GM23338 (cell line): ENCODE data around the gene SIGLEC7. TPM values are rescaled to one million over a fixed set of nuclear protein-coding genes. Genes with fewer than 3 reads are reported as not detected.

Source experiments
- ATAC-seq: fragments of 200-7000 bp; cut with Tn5 transposase; 3 replicates; pipeline ENCODE4 v1.9.1; 2020
- DNase-seq: peaks from one replicate; pipeline ENCODE4 v3.0.0-alpha.2; 2015; ENCODE audit warnings: low spot score
- H2AFZ ChIP-seq: fragments of 200-600 bp; sonication (generic); 2 replicates; pipeline ENCODE4 v1.8.0; 2016; ENCODE audit warnings: antibody characterized with exemption, mild to moderate bottlenecking, moderate library complexity
- H3F3A ChIP-seq: fragments of 200-600 bp; sonication (generic); replicated peaks from 2 replicates; pipeline ENCODE4 v1.8.0; 2017; ENCODE audit warnings: antibody characterized with exemption, mixed run types, low read depth
- H3K27ac ChIP-seq: fragments of 200-600 bp; sonication (generic); 2 replicates; pipeline ENCODE4 v1.6.1; 2016; ENCODE audit warnings: low read depth
- H3K27me3 ChIP-seq: fragments of 200-600 bp; sonication (generic); 2 replicates; pipeline ENCODE4 v1.8.0; 2016; ENCODE audit warnings: mild to moderate bottlenecking, mixed run types, moderate library complexity; ENCODE audit not compliant: insufficient read depth
- H3K36me3 ChIP-seq: fragments of 200-600 bp; sonication (generic); 2 replicates; pipeline ENCODE4 v1.8.0; 2016; ENCODE audit warnings: mild to moderate bottlenecking; ENCODE audit not compliant: insufficient read depth
- H3K4me1 ChIP-seq: fragments of 200-600 bp; sonication (generic); 2 replicates; pipeline ENCODE4 v1.8.0; 2016; ENCODE audit warnings: mild to moderate bottlenecking, moderate library complexity; ENCODE audit not compliant: insufficient read depth
- H3K4me2 ChIP-seq: fragments of 200-600 bp; sonication (generic); 2 replicates; pipeline ENCODE4 v1.7.1; 2017; ENCODE audit warnings: mixed run types
- H3K4me3 ChIP-seq: fragments of 200-600 bp; sonication (generic); 2 replicates; pipeline ENCODE4 v1.6.1; 2016; ENCODE audit warnings: mixed run types
- H3K79me2 ChIP-seq: fragments of 200-600 bp; sonication (generic); replicated peaks from 2 replicates; pipeline ENCODE4 v1.8.0; 2017; ENCODE audit warnings: mild to moderate bottlenecking; ENCODE audit not compliant: insufficient read depth
- H3K9me2 ChIP-seq: fragments of 200-600 bp; sonication (generic); 2 replicates; pipeline ENCODE4 v1.8.0; 2017; ENCODE audit not compliant: insufficient read depth
- H4K20me1 ChIP-seq: fragments of 200-600 bp; sonication (generic); replicated peaks from 2 replicates; pipeline ENCODE4 v1.8.0; 2017; ENCODE audit warnings: mild to moderate bottlenecking; ENCODE audit not compliant: insufficient read depth
- H3K27ac Mint-ChIP-seq: 2 replicates; pipeline ENCODE4 v1.8.0; 2020; ENCODE audit warnings: inconsistent platforms, mild to moderate bottlenecking, moderate library complexity, mixed read lengths
- H3K27me3 Mint-ChIP-seq: 3 replicates; pipeline ENCODE4 v1.8.0; 2022; ENCODE audit warnings: low read depth, mild to moderate bottlenecking, moderate library complexity, mixed read lengths, inconsistent platforms; ENCODE audit not compliant: insufficient read depth, poor library complexity
- H3K36me3 Mint-ChIP-seq: 3 replicates; pipeline ENCODE4 v1.8.0; 2021; ENCODE audit warnings: low read depth, mild to moderate bottlenecking, inconsistent platforms, moderate library complexity, mixed read lengths
- H3K4me1 Mint-ChIP-seq: 3 replicates; pipeline ENCODE4 v1.8.0; 2020; ENCODE audit warnings: mild to moderate bottlenecking, inconsistent platforms, mixed read lengths
- H3K4me3 Mint-ChIP-seq: 3 replicates; pipeline ENCODE4 v1.8.0; 2021; ENCODE audit warnings: moderate library complexity, mild to moderate bottlenecking, inconsistent platforms, mixed read lengths
- H3K9me3 Mint-ChIP-seq: 3 replicates; pipeline ENCODE4 v1.8.0; 2020; ENCODE audit warnings: moderate library complexity, mild to moderate bottlenecking, inconsistent platforms, mixed read lengths
- CREB1 ChIP-seq: fragments of 250-450 bp; sonication (Bioruptor Pico); IDR thresholded peaks from 2 replicates; pipeline ENCODE4 v1.5.0; 2020; ENCODE audit warnings: low read depth, mild to moderate bottlenecking, moderate library complexity
- EZH2phosphoT487 ChIP-seq: fragments of 200-600 bp; sonication (generic); IDR thresholded peaks from one replicate; pipeline ENCODE4 v1.8.1; 2018; ENCODE audit warnings: antibody characterized with exemption; ENCODE audit not compliant: unreplicated experiment
- NANOG ChIP-seq: IDR thresholded peaks from 2 replicates; pipeline ENCODE4 v1.6.1; 2016; ENCODE audit warnings: antibody characterized with exemption, borderline replicate concordance
- STAT1 ChIP-seq: IDR thresholded peaks from one replicate; pipeline ENCODE4 v1.6.1; 2016; ENCODE audit warnings: antibody characterized with exemption; ENCODE audit not compliant: unreplicated experiment
- ZNF331 ChIP-seq: fragments of 250-450 bp; sonication (Bioruptor Pico); IDR thresholded peaks from 2 replicates; pipeline ENCODE4 v1.5.0; 2020; ENCODE audit warnings: low read depth, mild to moderate bottlenecking, moderate library complexity
- polyA plus RNA-seq: library from polyadenylated mRNA; unstranded; fragments of >200 nt; fragmentation: Nextera tagmentation; extraction: Ambion mirVana; gene quantifications from 2 replicates; pipeline ENCODE4 v1.2.1, GENCODE V29; 2016
- total RNA-seq: library from RNA; depleted of rRNA; stranded (reverse); fragments of >200 nt; shearing (Covaris generic); gene quantifications from 2 replicates; pipeline ENCODE4 v1.2.3, GENCODE V29; 2014
- TF ChIP-seq, protein P1 (sequence below), 2 experiments: fragments of 200-600 bp in 1 of 2; sonication (generic) in 1 of 2; conservative IDR thresholded peaks; 2 replicates each; pipeline versions ENCODE4 v1.5.1 to v1.6.1; 2016 to 2017; ENCODE audit warnings: antibody characterized with exemption in 2 of 2, low read depth in 2 of 2, mild to moderate bottlenecking in 2 of 2, moderate library complexity in 1 of 2
- TF ChIP-seq, protein P2 (sequence below): fragments of 250-450 bp; sonication (Bioruptor Pico); IDR thresholded peaks from 2 replicates; pipeline ENCODE4 v1.5.0; 2020; ENCODE audit warnings: mild to moderate bottlenecking, moderate library complexity

The SIGLEC7 gene
- total and polyA plus RNA-seq, 2 experiments from 2014 or later = not detected

DNA sequence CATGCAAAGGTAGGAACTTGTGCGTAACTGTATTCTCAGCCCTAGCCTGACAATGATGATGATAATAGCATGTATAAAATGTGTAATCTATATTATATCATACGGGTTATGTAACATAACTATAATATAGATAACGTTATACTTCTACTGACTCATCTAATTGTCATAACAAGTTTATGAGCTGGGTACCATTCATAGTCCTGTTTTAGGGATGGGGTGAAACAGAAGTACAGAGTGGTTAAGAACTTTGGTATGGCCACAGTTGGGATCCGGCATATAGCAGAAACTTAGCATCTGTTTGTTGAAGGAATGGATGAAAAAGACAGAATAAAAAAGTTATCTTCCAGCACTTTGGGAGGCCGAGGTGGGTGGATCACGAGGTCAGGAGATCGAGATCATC, 39.1 kb upstream of the SIGLEC7 start:
- Histone ChIP-seq H3F3A (no peaks in the 10 kb centered on the region), H3K79me2 (peaks cover 14% of the 10 kb centered on the region), H3K36me3 (peaks cover 4% of the 10 kb centered on the region; the same call in 1 of the 2 replicates), H3K27me3 (no peaks in the 10 kb centered on the region; the same call in 1 of the 2 replicates), H3K4me3 (no peak overlapping the region), H2AFZ (no peak overlapping the region), H3K9me2 (no peaks in the 10 kb centered on the region), H4K20me1 (peaks cover 7% of the 10 kb centered on the region; the same call in 1 of the 2 replicates), H3K4me2 (no peak overlapping the region), H3K27ac (no peak overlapping the region), H3K4me1 (peaks cover 15% of the 10 kb centered on the region; the same call in 1 of the 2 replicates)
- no peak for ATAC-seq
- peaks cover 7% of the 10 kb centered on the region for H3K27me3 Mint-ChIP-seq
- H3K4me3 Mint-ChIP-seq = no peak overlapping the region
- H3K36me3 Mint-ChIP-seq = peaks cover 20% of the 10 kb centered on the region
- H3K9me3 Mint-ChIP-seq = peaks cover 4% of the 10 kb centered on the region; the same call in 2 of the 3 replicates
- no peak overlapping the region for H3K27ac Mint-ChIP-seq
- DNase-seq = no peak
- H3K4me1 Mint-ChIP-seq = peaks cover 5% of the 10 kb centered on the region
- no peak for TF ChIP-seq STAT1
- no peak for TF ChIP-seq NANOG
- TF ChIP-seq, protein P1, sequence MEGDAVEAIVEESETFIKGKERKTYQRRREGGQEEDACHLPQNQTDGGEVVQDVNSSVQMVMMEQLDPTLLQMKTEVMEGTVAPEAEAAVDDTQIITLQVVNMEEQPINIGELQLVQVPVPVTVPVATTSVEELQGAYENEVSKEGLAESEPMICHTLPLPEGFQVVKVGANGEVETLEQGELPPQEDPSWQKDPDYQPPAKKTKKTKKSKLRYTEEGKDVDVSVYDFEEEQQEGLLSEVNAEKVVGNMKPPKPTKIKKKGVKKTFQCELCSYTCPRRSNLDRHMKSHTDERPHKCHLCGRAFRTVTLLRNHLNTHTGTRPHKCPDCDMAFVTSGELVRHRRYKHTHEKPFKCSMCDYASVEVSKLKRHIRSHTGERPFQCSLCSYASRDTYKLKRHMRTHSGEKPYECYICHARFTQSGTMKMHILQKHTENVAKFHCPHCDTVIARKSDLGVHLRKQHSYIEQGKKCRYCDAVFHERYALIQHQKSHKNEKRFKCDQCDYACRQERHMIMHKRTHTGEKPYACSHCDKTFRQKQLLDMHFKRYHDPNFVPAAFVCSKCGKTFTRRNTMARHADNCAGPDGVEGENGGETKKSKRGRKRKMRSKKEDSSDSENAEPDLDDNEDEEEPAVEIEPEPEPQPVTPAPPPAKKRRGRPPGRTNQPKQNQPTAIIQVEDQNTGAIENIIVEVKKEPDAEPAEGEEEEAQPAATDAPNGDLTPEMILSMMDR (conservative IDR thresholded peaks at IDR 0.05; ENCODE audit: low read depth in 2 of 2) = no peak
- TF ChIP-seq EZH2phosphoT487 = no peak
- TF ChIP-seq CREB1 (CRISPR knock-in tag) = no peak
- TF ChIP-seq, protein P2, sequence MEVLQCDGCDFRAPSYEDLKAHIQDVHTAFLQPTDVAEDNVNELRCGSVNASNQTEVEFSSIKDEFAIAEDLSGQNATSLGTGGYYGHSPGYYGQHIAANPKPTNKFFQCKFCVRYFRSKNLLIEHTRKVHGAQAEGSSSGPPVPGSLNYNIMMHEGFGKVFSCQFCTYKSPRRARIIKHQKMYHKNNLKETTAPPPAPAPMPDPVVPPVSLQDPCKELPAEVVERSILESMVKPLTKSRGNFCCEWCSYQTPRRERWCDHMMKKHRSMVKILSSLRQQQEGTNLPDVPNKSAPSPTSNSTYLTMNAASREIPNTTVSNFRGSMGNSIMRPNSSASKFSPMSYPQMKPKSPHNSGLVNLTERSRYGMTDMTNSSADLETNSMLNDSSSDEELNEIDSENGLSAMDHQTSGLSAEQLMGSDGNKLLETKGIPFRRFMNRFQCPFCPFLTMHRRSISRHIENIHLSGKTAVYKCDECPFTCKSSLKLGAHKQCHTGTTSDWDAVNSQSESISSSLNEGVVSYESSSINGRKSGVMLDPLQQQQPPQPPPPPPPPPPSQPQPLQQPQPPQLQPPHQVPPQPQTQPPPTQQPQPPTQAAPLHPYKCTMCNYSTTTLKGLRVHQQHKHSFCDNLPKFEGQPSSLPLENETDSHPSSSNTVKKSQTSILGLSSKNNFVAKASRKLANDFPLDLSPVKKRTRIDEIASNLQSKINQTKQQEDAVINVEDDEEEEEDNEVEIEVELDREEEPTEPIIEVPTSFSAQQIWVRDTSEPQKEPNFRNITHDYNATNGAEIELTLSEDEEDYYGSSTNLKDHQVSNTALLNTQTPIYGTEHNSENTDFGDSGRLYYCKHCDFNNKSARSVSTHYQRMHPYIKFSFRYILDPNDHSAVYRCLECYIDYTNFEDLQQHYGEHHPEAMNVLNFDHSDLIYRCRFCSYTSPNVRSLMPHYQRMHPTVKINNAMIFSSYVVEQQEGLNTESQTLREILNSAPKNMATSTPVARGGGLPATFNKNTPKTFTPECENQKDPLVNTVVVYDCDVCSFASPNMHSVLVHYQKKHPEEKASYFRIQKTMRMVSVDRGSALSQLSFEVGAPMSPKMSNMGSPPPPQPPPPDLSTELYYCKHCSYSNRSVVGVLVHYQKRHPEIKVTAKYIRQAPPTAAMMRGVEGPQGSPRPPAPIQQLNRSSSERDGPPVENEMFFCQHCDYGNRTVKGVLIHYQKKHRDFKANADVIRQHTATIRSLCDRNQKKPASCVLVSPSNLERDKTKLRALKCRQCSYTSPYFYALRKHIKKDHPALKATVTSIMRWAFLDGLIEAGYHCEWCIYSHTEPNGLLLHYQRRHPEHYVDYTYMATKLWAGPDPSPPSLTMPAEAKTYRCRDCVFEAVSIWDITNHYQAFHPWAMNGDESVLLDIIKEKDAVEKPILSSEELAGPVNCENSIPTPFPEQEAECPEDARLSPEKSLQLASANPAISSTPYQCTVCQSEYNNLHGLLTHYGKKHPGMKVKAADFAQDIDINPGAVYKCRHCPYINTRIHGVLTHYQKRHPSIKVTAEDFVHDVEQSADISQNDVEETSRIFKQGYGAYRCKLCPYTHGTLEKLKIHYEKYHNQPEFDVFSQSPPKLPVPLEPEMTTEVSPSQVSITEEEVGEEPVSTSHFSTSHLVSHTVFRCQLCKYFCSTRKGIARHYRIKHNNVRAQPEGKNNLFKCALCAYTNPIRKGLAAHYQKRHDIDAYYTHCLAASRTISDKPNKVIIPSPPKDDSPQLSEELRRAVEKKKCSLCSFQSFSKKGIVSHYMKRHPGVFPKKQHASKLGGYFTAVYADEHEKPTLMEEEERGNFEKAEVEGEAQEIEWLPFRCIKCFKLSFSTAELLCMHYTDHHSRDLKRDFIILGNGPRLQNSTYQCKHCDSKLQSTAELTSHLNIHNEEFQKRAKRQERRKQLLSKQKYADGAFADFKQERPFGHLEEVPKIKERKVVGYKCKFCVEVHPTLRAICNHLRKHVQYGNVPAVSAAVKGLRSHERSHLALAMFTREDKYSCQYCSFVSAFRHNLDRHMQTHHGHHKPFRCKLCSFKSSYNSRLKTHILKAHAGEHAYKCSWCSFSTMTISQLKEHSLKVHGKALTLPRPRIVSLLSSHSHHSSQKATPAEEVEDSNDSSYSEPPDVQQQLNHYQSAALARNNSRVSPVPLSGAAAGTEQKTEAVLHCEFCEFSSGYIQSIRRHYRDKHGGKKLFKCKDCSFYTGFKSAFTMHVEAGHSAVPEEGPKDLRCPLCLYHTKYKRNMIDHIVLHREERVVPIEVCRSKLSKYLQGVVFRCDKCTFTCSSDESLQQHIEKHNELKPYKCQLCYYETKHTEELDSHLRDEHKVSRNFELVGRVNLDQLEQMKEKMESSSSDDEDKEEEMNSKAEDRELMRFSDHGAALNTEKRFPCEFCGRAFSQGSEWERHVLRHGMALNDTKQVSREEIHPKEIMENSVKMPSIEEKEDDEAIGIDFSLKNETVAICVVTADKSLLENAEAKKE = no peak
- no peak for TF ChIP-seq ZNF331 (CRISPR knock-in tag)
